KMS-11 (cell line): ENCODE measurements around the gene RXFP3.

Source experiments
- H2AFZ ChIP-seq: fragments of 200-600 bp; sonication (generic); 2 replicates; pipeline ENCODE4 v1.6.1; 2016; ENCODE audit warnings: antibody characterized with exemption, mixed run types, low read depth
- H3K27ac ChIP-seq: fragments of 200-600 bp; sonication (generic); 2 replicates; pipeline ENCODE4 v1.6.1; 2016; ENCODE audit warnings: mild to moderate bottlenecking, mixed run types
- H3K27me3 ChIP-seq: fragments of 200-600 bp; sonication (generic); 2 replicates; pipeline ENCODE4 v1.6.1; 2017; ENCODE audit warnings: mild to moderate bottlenecking, low read depth, mixed run types, moderate library complexity; ENCODE audit not compliant: insufficient read depth
- H3K36me3 ChIP-seq: fragments of 200-600 bp; sonication (generic); 2 replicates; pipeline ENCODE4 v1.6.1; 2017; ENCODE audit warnings: mild to moderate bottlenecking, mixed run types; ENCODE audit not compliant: insufficient read depth
- H3K4me1 ChIP-seq: fragments of 200-600 bp; sonication (generic); 2 replicates; pipeline ENCODE4 v1.6.1; 2016; ENCODE audit warnings: mild to moderate bottlenecking, low read depth, mixed run types; ENCODE audit not compliant: poor library complexity, severe bottlenecking
- H3K4me2 ChIP-seq: fragments of 200-600 bp; sonication (generic); 2 replicates; pipeline ENCODE4 v1.7.0; 2016; ENCODE audit warnings: mild to moderate bottlenecking, mixed run types
- H3K4me3 ChIP-seq: fragments of 200-600 bp; sonication (generic); IDR thresholded peaks from 2 replicates; pipeline ENCODE4 v1.6.1; 2017; ENCODE audit warnings: low read depth, low read length, mixed read lengths; ENCODE audit not compliant: insufficient read depth
- H3K79me2 ChIP-seq: fragments of 200-600 bp; sonication (generic); 2 replicates; pipeline ENCODE4 v1.6.1; 2016; ENCODE audit warnings: low read depth, mixed run types; ENCODE audit not compliant: insufficient read depth
- H3K9ac ChIP-seq: fragments of 200-600 bp; sonication (generic); 2 replicates; pipeline ENCODE4 v1.6.1; 2016; ENCODE audit warnings: mild to moderate bottlenecking, mixed run types
- H4K20me1 ChIP-seq: fragments of 200-600 bp; sonication (generic); 2 replicates; pipeline ENCODE4 v1.6.1; 2016; ENCODE audit warnings: mild to moderate bottlenecking, mixed run types; ENCODE audit not compliant: insufficient read depth
- CTCF ChIP-seq: fragments of 200-600 bp; sonication (generic); conservative IDR thresholded peaks from 2 replicates; pipeline ENCODE4 v1.6.1; 2017; ENCODE audit warnings: low read depth, mild to moderate bottlenecking, antibody characterized with exemption, low read length, moderate library complexity, mixed read lengths

The RXFP3 gene

GRCh38 chr5:33891446-33891787, 44.8 kb upstream of the RXFP3 start:
- Histone ChIP-seq H3K4me3 (no peak overlapping the region), H4K20me1 (no peaks in the 10 kb centered on the region), H3K27ac (no peak overlapping the region), H2AFZ (no peak overlapping the region), H3K4me1 (no peaks in the 10 kb centered on the region), H3K79me2 (no peaks in the 10 kb centered on the region), H3K4me2 (no peak overlapping the region), H3K27me3 (no peaks in the 10 kb centered on the region), H3K36me3 (no peaks in the 10 kb centered on the region), H3K9ac (no peak overlapping the region)
- TF ChIP-seq CTCF, result no peak

- Histone ChIP-seq H3K4me1 (no peaks in the 10 kb centered on the region), H3K27ac (no peak within 1 kb of the TSS), H4K20me1 (no peaks in the 10 kb centered on the region), H3K4me3 (no peak within 1 kb of the TSS), H3K36me3 (no peaks in the 10 kb centered on the region), H3K4me2 (no peak within 1 kb of the TSS), H3K79me2 (no peaks in the 10 kb centered on the region), H2AFZ (no peak within 1 kb of the TSS), H3K27me3 (no peaks in the 10 kb centered on the region), H3K9ac (no peak within 1 kb of the TSS)
- TF ChIP-seq CTCF, result no peak
Measured at GRCh38 chr5:33891788-33892619, 44.2 kb upstream of the RXFP3 start, which contains the start of gene ADAMTS12. TSS of gene ADAMTS12 (minus strand) at chr5:33891990. CDS start at chr5:33891856, 134 bp downstream.

- no peak for TF ChIP-seq CTCF
- no peaks in the 10 kb centered on the region for H3K4me1 ChIP-seq
- H3K4me2 ChIP-seq, result no peak overlapping the region
- H3K27ac ChIP-seq, result no peak overlapping the region
- H3K4me3 ChIP-seq, result no peak overlapping the region
- no peak overlapping the region for H2AFZ ChIP-seq
- no peaks in the 10 kb centered on the region for H3K36me3 ChIP-seq
- no peaks in the 10 kb centered on the region for H3K27me3 ChIP-seq
- no peaks in the 10 kb centered on the region for H4K20me1 ChIP-seq
- H3K9ac ChIP-seq, result no peak overlapping the region
- no peaks in the 10 kb centered on the region for H3K79me2 ChIP-seq
Measured at GRCh38 chr5:33892620-33893137, 43.5 kb upstream of the RXFP3 start.

- Histone ChIP-seq H3K27me3 (no peaks in the 10 kb centered on the region), H3K4me1 (no peaks in the 10 kb centered on the region), H3K79me2 (no peaks in the 10 kb centered on the region), H3K36me3 (no peaks in the 10 kb centered on the region), H3K4me2 (no peak overlapping the region), H3K27ac (no peak overlapping the region), H2AFZ (no peak overlapping the region), H4K20me1 (no peaks in the 10 kb centered on the region), H3K9ac (no peak overlapping the region), H3K4me3 (no peak overlapping the region)
- TF ChIP-seq CTCF, result no peak
Measured at GRCh38 chr5:33894566-33894965, 41.6 kb upstream of the RXFP3 start.
